ENCODE data around the gene ITGA3. TPM values are rescaled to one million over a fixed set of nuclear protein-coding genes. Genes with fewer than 3 reads are reported as not detected.
A peak's percentile ranks its signal among the peaks of the same experiment; 100 is the strongest.

ITGA3 gene
- total and polyA plus RNA-seq, 2 of the 13 experiments (the other 11 are each of a cell fraction or from before 2014, with no cell fraction given): 0.48 to 0.69 TPM

GRCh38 chr17:50101346-50102163, 45.6 kb downstream of the ITGA3 start (continued):
- no peak for TF ChIP-seq AKNA (CRISPR knock-in tag; IDR thresholded peaks at IDR 0.05; ENCODE audit: borderline replicate concordance)
- TF ChIP-seq RFX1 (IDR thresholded peaks at IDR 0.05): no peak
- TF ChIP-seq ZNF660 (CRISPR knock-in tag; IDR thresholded peaks at IDR 0.05; ENCODE audit: borderline replicate concordance, low read depth): no peak
- no peak for TF ChIP-seq KMT2A (CRISPR knock-in tag; IDR thresholded peaks at IDR 0.05)
- no peak for TF ChIP-seq RAD51 (IDR thresholded peaks at IDR 0.05; ENCODE audit: borderline replicate concordance)
- TF ChIP-seq ZNF567 (CRISPR knock-in tag; IDR thresholded peaks at IDR 0.05; ENCODE audit: borderline replicate concordance): no peak
- no peak for TF ChIP-seq MIER2 (CRISPR knock-in tag; IDR thresholded peaks at IDR 0.05)
- TF ChIP-seq ZNF639 (CRISPR knock-in tag; conservative IDR thresholded peaks at IDR 0.05): no peak
- no peak for TF ChIP-seq ZFY (CRISPR knock-in tag; IDR thresholded peaks at IDR 0.05)
- TF ChIP-seq SIX1 (CRISPR knock-in tag; IDR thresholded peaks at IDR 0.05; ENCODE audit: borderline replicate concordance): no peak
- no peak for TF ChIP-seq ZNF746 (CRISPR knock-in tag; IDR thresholded peaks at IDR 0.05)
- no peak for TF ChIP-seq CHD4 (IDR thresholded peaks at IDR 0.05; ENCODE audit: borderline replicate concordance, low read length)
- no peak for TF ChIP-seq ETS1 (CRISPR knock-in tag; IDR thresholded peaks at IDR 0.05)
- no peak for TF ChIP-seq TIGD3 (CRISPR knock-in tag; IDR thresholded peaks at IDR 0.05; ENCODE audit: borderline replicate concordance)
- TF ChIP-seq ZNF414 (CRISPR knock-in tag; IDR thresholded peaks at IDR 0.05): peak; percentile 14; the same call in 1 of the 2 replicates
- TF ChIP-seq ZNF530 (CRISPR knock-in tag; IDR thresholded peaks at IDR 0.05; ENCODE audit: low read depth): no peak
- no peak for TF ChIP-seq ZNF350 (CRISPR knock-in tag; IDR thresholded peaks at IDR 0.05; ENCODE audit: borderline replicate concordance, low read depth)
- no peak for TF ChIP-seq PBX3 (CRISPR knock-in tag; IDR thresholded peaks at IDR 0.05; ENCODE audit: borderline replicate concordance)
- TF ChIP-seq FOXA3 (CRISPR knock-in tag; IDR thresholded peaks at IDR 0.05): peak; percentile 84
